HEK293T (cell line): ENCODE data around the gene SORCS3.

ENCODE experiments used
- CTCF ChIA-PET: fragments of 350-600 bp; formaldehyde crosslinking; extraction: SDS; loops from one replicate; lab custom pipeline; 2021; ENCODE audit warnings: antibody characterized with exemption, inconsistent platforms; lab: Yijun Ruan, JAX
- POLR2A ChIA-PET: fragments of 350-600 bp; formaldehyde crosslinking; extraction: SDS; loops from one replicate; lab custom pipeline; 2020; ENCODE audit warnings: antibody characterized with exemption, inconsistent platforms; lab: Yijun Ruan, JAX
- DNase-seq: peaks from one replicate; pipeline ENCODE4 v3.0.0; 2012; ENCODE audit warnings: mixed read lengths; ENCODE audit errors: extremely low spot score
- ARNT ChIP-seq: fragments of 450-650 bp; IDR thresholded peaks from 2 replicates; pipeline ENCODE4 v1.6.1; 2017; ENCODE audit warnings: mild to moderate bottlenecking
- BHLHE40 ChIP-seq: fragments of 450-650 bp; IDR thresholded peaks from 2 replicates; pipeline ENCODE4 v1.6.1; 2016; ENCODE audit warnings: mild to moderate bottlenecking, moderate library complexity, borderline replicate concordance
- CTBP1 ChIP-seq: fragments of 450-650 bp; IDR thresholded peaks from 2 replicates; pipeline ENCODE4 v1.6.1; 2016; ENCODE audit warnings: borderline replicate concordance
- ELF4 ChIP-seq: fragments of 450-650 bp; IDR thresholded peaks from 2 replicates; pipeline ENCODE4 v1.6.1; 2017; ENCODE audit warnings: antibody characterized with exemption
- FOXA1 ChIP-seq: fragments of 450-650 bp; IDR thresholded peaks from 2 replicates; pipeline ENCODE4 v1.6.1; 2016; ENCODE audit warnings: mild to moderate bottlenecking
- FOXK2 ChIP-seq: fragments of 450-650 bp; IDR thresholded peaks from 2 replicates; pipeline ENCODE4 v1.6.1; 2016; ENCODE audit warnings: mild to moderate bottlenecking
- FOXM1 ChIP-seq: fragments of 450-650 bp; IDR thresholded peaks from 2 replicates; pipeline ENCODE4 v1.6.1; 2017; ENCODE audit warnings: mild to moderate bottlenecking, borderline replicate concordance
- HDGF ChIP-seq: fragments of 450-650 bp; IDR thresholded peaks from 2 replicates; pipeline ENCODE4 v1.6.1; 2017; ENCODE audit warnings: antibody characterized with exemption, borderline replicate concordance
- L3MBTL2 ChIP-seq: fragments of 450-650 bp; conservative IDR thresholded peaks from 2 replicates; pipeline ENCODE4 v1.6.1; 2016; ENCODE audit warnings: mild to moderate bottlenecking
- LEF1 ChIP-seq: fragments of 450-650 bp; IDR thresholded peaks from 2 replicates; pipeline ENCODE4 v1.6.1; 2017; ENCODE audit warnings: mild to moderate bottlenecking, borderline replicate concordance
- NFRKB ChIP-seq: fragments of 450-650 bp; IDR thresholded peaks from 2 replicates; pipeline ENCODE4 v1.6.1; 2016; ENCODE audit warnings: mild to moderate bottlenecking, moderate library complexity
- PKNOX1 ChIP-seq: fragments of 450-650 bp; IDR thresholded peaks from 2 replicates; pipeline ENCODE4 v1.6.1; 2016
- SP1 ChIP-seq: fragments of 450-650 bp; IDR thresholded peaks from 2 replicates; pipeline ENCODE4 v1.6.1; 2017
- SUZ12 ChIP-seq: fragments of 450-650 bp; IDR thresholded peaks from 2 replicates; pipeline ENCODE4 v1.6.1; 2016; ENCODE audit warnings: mild to moderate bottlenecking
- TARDBP ChIP-seq: fragments of 450-650 bp; IDR thresholded peaks from 2 replicates; pipeline ENCODE4 v1.6.1; 2016
- ZNF384 ChIP-seq: fragments of 450-650 bp; IDR thresholded peaks from 2 replicates; pipeline ENCODE4 v1.6.1; 2016

SORCS3 gene

GRCh38 chr10:104924101-104924795 is 283.2 kb downstream of the SORCS3 start:
- ChIA-PET CTCF (interaction anchor here (0.6 to 2.5 kb wide), 2 partner anchors 285 to 348 kb away, joined by 3 to 11 read pairs; no protein-coding TSS in a partner anchor), POLR2A (no interaction called here)
- no peak for DNase-seq
- TF ChIP-seq NFRKB, result no peak
- TF ChIP-seq CTBP1, result no peak
- TF ChIP-seq FOXK2, result no peak
- no peak for TF ChIP-seq L3MBTL2
- TF ChIP-seq HDGF, result no peak
- no peak for TF ChIP-seq FOXM1

GRCh38 chr10:104925232-104925851 is 284.3 kb downstream of the SORCS3 start:
- ChIA-PET CTCF (interaction anchor here (0.6 to 2.5 kb wide), 2 partner anchors 67 to 286 kb away, joined by 3 to 11 read pairs; no protein-coding TSS in a partner anchor), POLR2A (no interaction called here)
- DNase-seq, result peak; percentile 39
- TF ChIP-seq ZNF384, result no peak
- no peak for TF ChIP-seq NFRKB
- no peak for TF ChIP-seq HDGF
- no peak for TF ChIP-seq TARDBP
- no peak for TF ChIP-seq L3MBTL2
- no peak for TF ChIP-seq SUZ12
- no peak for TF ChIP-seq LEF1
- TF ChIP-seq BHLHE40, result no peak

GRCh38 chr10:104928734-104929133 is 287.6 kb downstream of the SORCS3 start:
- TF ChIP-seq ZNF384 (no peak), NFRKB (no peak), CTBP1 (no peak), HDGF (no peak), TARDBP (no peak), SP1 (no peak), FOXM1 (no peak), LEF1 (no peak), L3MBTL2 (no peak), SUZ12 (no peak), BHLHE40 (no peak), ELF4 (no peak), ARNT (no peak), PKNOX1 (no peak), FOXA1 (no peak), FOXK2 (no peak)
- DNase-seq, result no peak
- ChIA-PET POLR2A (interaction anchor here (0.6 kb wide), 1 partner anchor 337 kb away, joined by 3 read pairs; no protein-coding TSS in a partner anchor), CTCF (no interaction called here)

GRCh38 chr10:104931612-104932134 is 290.6 kb downstream of the SORCS3 start:
- ChIA-PET CTCF (no interaction called here), POLR2A (no interaction called here)
- TF ChIP-seq FOXM1, result no peak
- TF ChIP-seq SP1, result no peak
- no peak for TF ChIP-seq CTBP1
- TF ChIP-seq FOXA1, result no peak
- TF ChIP-seq HDGF, result no peak
- TF ChIP-seq LEF1, result no peak
- TF ChIP-seq L3MBTL2, result no peak
- no peak for TF ChIP-seq ZNF384
- TF ChIP-seq ELF4, result no peak
- no peak for DNase-seq

- CTCF ChIA-PET, result no interaction called here
- POLR2A ChIA-PET, result no interaction called here
- no peak for DNase-seq
- TF ChIP-seq ELF4 (no peak), NFRKB (no peak), CTBP1 (no peak), PKNOX1 (no peak), SP1 (no peak), BHLHE40 (no peak), ARNT (no peak), SUZ12 (no peak), FOXK2 (no peak), FOXA1 (no peak), HDGF (no peak), L3MBTL2 (no peak), ZNF384 (no peak), FOXM1 (no peak), TARDBP (no peak), LEF1 (no peak)
Measured at GRCh38 chr10:104935656-104936055, 294.6 kb downstream of the SORCS3 start.

DNA sequence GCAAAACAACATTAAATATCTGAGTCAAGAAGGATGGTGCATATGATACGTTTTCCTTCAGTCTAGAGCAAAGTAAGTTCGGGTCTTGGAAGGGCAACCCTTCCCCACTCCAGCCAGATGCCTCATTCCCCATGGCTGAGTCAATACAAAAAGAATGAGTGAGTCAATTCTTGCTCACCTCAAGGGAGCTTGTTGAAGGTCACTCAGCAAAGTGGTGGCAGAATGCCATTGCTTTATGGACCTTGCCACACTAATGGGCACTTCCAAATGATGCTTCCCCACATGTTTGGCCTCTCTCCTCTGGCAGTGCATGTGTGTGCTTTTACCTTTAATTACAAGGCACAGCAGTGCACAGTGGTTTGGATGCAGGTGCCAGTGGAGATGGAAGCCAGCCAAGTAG is 296.5 kb downstream of the SORCS3 start:
- no peak for DNase-seq
- CTCF ChIA-PET, result no interaction called here
- TF ChIP-seq FOXK2, result no peak
- POLR2A ChIA-PET, result no interaction called here

DNA sequence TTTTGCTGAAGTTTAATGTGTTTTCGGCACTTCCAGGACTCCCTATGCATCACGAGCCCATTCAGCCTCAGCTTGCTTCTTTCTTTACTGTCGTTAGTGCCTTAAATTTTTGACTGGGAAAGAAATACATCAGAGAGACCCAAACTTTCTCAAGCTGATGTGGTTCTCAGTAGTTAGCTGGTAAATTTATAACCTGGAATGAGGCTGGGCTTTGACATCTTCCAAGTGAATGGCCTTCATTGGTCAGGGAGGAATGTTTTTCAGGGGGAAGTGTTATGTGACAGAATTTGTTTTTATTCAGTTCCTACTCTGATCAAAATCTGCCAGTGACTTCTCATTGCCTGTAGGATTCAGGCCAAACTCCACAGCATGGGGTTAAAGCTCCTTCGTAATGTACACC is 296.9 kb downstream of the SORCS3 start:
- no peak for DNase-seq
- TF ChIP-seq TARDBP (no peak), NFRKB (no peak), HDGF (no peak), ARNT (no peak), FOXK2 (no peak), SUZ12 (no peak), ELF4 (no peak), L3MBTL2 (no peak), PKNOX1 (no peak), FOXA1 (no peak)
- POLR2A ChIA-PET, result no interaction called here
- CTCF ChIA-PET, result no interaction called here
